Measurements from ENCODE around the gene IGFBP2. TPM values are rescaled to one million over a fixed set of nuclear protein-coding genes. Genes with fewer than 3 reads are reported as not detected.

Gene IGFBP2
- total and polyA plus RNA-seq, 2 experiments from 2014 or later, result 177 to 364 TPM

GRCh38 chr2:216663846-216664245 is 30.6 kb downstream of the IGFBP2 start (continued):
- no peak for TF ChIP-seq ZNF462 (CRISPR knock-in tag; IDR thresholded peaks at IDR 0.05)

GRCh38 chr2:216664593-216665034 is 31.4 kb downstream of the IGFBP2 start:
- H3K36me3 Mint-ChIP-seq (ENCODE audit: low read depth), result peaks cover 47% of the 10 kb centered on the region
- peaks cover 19% of the 10 kb centered on the region for H3K4me1 ChIP-seq (ENCODE audit: insufficient read depth)
- 0 out of 2 replicates have a peak, but pooled peaks cover 4% of the 10 kb centered on the region for H4K20me1 ChIP-seq (replicated peaks; ENCODE audit: insufficient read depth)
- H3K27ac ChIP-seq (ENCODE audit: low read depth), result peak overlapping the region; percentile 63; the same call in 1 of the 2 replicates
- H3F3A ChIP-seq (replicated peaks; ENCODE audit: low read depth), result 0 out of 2 replicates have a peak, but pooled peaks cover 6% of the 10 kb centered on the region
- DNase-seq (ENCODE audit: low spot score), result peak; percentile 19
- 0 out of 2 replicates have a peak, but pooled peaks cover 6% of the 10 kb centered on the region for H3K36me3 ChIP-seq (ENCODE audit: insufficient read depth)
- H3K4me2 ChIP-seq, result 0 out of 2 replicates have a peak overlapping the region, but pooled peaks have one; percentile 70
- no peaks in the 10 kb centered on the region for H3K9me2 ChIP-seq (ENCODE audit: insufficient read depth)
- peaks cover 22% of the 10 kb centered on the region for H3K27me3 Mint-ChIP-seq (ENCODE audit: insufficient read depth, low read depth, poor library complexity)
- peak overlapping the region; percentile 31; the same call in 1 of the 2 replicates for H3K27ac Mint-ChIP-seq
- ATAC-seq, result peak; percentile 16
- no peaks in the 10 kb centered on the region for H3K9me3 Mint-ChIP-seq
- H3K79me2 ChIP-seq (replicated peaks; ENCODE audit: insufficient read depth), result no peaks in the 10 kb centered on the region
- H2AFZ ChIP-seq, result no peak overlapping the region
- no peak overlapping the region for H3K4me3 ChIP-seq
- H3K4me3 Mint-ChIP-seq, result no peak overlapping the region
- peaks cover 22% of the 10 kb centered on the region for H3K4me1 Mint-ChIP-seq
- H3K27me3 ChIP-seq (ENCODE audit: insufficient read depth), result no peaks in the 10 kb centered on the region
- TF ChIP-seq CTCF (conservative IDR thresholded peaks at IDR 0.05; ENCODE audit: low read depth in 2 of 2), result peak in 1 of 2 experiments; percentile 68; a peak in 2 of 4 replicates
- TF ChIP-seq ZNF114 (CRISPR knock-in tag; IDR thresholded peaks at IDR 0.05), result no peak
- no peak for TF ChIP-seq ZNF462 (CRISPR knock-in tag; IDR thresholded peaks at IDR 0.05)
- no peak for TF ChIP-seq STAT1 (IDR thresholded peaks at IDR 0.05; ENCODE audit: unreplicated experiment)
- no peak for TF ChIP-seq NANOG (IDR thresholded peaks at IDR 0.05; ENCODE audit: borderline replicate concordance)
- TF ChIP-seq CREB1 (CRISPR knock-in tag; IDR thresholded peaks at IDR 0.05; ENCODE audit: low read depth), result no peak
